ENCODE data around the gene BIRC2.

DNA sequence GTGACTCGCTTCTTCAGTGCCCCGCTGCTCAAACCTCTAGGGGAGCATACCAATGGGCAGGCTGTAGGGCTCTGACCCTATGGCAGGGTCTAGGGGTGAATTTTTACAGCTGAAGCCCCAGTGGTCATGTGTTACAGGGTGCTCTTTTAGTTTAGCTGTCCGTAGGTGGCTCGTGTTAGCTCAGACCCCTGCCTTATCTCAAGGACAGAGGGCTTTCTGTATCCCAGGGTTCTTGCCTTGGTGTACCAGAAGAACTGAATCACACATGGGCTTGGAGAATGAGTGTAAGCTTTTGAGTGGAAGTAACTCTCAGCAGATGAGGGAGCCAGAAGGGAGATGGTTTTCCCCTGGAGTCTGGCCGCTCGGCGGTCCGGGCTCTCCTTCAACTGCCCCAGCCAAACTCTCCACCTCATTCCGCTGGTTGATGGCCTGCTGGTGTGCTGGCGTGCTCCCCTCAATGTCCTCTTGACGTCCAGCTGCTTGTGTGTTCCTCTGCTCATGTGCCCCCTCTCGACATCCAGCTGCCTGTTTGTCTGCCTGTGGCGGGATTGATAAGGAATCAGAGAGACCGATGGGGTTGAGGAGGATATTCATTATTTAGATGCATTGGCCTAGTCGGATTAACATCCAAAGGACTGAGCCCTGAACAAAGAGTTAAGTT is 37.5 kb downstream of the BIRC2 start:
- TF ChIP-seq, protein P1, sequence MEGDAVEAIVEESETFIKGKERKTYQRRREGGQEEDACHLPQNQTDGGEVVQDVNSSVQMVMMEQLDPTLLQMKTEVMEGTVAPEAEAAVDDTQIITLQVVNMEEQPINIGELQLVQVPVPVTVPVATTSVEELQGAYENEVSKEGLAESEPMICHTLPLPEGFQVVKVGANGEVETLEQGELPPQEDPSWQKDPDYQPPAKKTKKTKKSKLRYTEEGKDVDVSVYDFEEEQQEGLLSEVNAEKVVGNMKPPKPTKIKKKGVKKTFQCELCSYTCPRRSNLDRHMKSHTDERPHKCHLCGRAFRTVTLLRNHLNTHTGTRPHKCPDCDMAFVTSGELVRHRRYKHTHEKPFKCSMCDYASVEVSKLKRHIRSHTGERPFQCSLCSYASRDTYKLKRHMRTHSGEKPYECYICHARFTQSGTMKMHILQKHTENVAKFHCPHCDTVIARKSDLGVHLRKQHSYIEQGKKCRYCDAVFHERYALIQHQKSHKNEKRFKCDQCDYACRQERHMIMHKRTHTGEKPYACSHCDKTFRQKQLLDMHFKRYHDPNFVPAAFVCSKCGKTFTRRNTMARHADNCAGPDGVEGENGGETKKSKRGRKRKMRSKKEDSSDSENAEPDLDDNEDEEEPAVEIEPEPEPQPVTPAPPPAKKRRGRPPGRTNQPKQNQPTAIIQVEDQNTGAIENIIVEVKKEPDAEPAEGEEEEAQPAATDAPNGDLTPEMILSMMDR (IDR thresholded peaks at IDR 0.05), result no peak
- no peak for TF ChIP-seq ZFX (IDR thresholded peaks at IDR 0.05; ENCODE audit: borderline replicate concordance)
